ENCODE measurements around the gene WWOX. TPM values are rescaled to one million over a fixed set of nuclear protein-coding genes. Genes with fewer than 3 reads are reported as not detected.

WWOX gene
- total RNA-seq, 1 experiment from 2014 or later, result 28.3 TPM

DNA sequence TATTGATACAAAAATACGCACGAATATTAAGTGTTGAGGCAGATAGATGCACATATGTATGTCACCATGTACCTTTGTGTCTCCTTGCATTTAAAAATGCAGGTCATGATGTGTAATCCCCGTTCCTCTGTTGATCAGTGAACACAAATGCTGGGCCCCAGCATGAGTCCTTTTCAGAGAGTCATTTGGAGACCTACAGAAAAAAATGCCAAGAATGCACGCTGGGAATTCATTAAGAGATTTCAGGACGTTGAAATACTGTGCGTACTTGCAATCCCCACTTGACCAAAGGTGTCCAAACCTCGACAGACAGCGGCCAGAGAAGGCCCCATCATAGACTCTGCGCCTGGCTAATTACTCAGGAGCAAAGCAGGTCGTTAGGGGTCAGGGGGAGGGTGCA, 1005.1 kb downstream of the WWOX start:
- intact Hi-C loops (cut with micrococcal nuclease), result no loop called here
- no peak for DNase-seq
- H3K9me3 ChIP-seq (ENCODE audit: low read length), result no peaks in the 10 kb centered on the region
- H3K9ac ChIP-seq (ENCODE audit: low read length), result no peak overlapping the region
- H3K27ac ChIP-seq (ENCODE audit: low read length), result no peak overlapping the region
- no peaks in the 10 kb centered on the region for H3K27me3 ChIP-seq (ENCODE audit: low read length)
- no peak overlapping the region for H3K4me3 ChIP-seq (ENCODE audit: low read length)
- H3F3A ChIP-seq (ENCODE audit: low read length, unreplicated experiment), result no peaks in the 10 kb centered on the region
- ATAC-seq, result no peak
- no peaks in the 10 kb centered on the region for H3K36me3 ChIP-seq (ENCODE audit: low read depth, low read length)
- TF ChIP-seq EZH2 (IDR thresholded peaks at IDR 0.05; ENCODE audit: low read length, unreplicated experiment), result no peak
- TF ChIP-seq, protein P1, sequence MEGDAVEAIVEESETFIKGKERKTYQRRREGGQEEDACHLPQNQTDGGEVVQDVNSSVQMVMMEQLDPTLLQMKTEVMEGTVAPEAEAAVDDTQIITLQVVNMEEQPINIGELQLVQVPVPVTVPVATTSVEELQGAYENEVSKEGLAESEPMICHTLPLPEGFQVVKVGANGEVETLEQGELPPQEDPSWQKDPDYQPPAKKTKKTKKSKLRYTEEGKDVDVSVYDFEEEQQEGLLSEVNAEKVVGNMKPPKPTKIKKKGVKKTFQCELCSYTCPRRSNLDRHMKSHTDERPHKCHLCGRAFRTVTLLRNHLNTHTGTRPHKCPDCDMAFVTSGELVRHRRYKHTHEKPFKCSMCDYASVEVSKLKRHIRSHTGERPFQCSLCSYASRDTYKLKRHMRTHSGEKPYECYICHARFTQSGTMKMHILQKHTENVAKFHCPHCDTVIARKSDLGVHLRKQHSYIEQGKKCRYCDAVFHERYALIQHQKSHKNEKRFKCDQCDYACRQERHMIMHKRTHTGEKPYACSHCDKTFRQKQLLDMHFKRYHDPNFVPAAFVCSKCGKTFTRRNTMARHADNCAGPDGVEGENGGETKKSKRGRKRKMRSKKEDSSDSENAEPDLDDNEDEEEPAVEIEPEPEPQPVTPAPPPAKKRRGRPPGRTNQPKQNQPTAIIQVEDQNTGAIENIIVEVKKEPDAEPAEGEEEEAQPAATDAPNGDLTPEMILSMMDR (conservative IDR thresholded peaks at IDR 0.05; ENCODE audit: low read depth, low read length), result no peak
- TF ChIP-seq EZH2phosphoT487 (IDR thresholded peaks at IDR 0.05; ENCODE audit: borderline replicate concordance, low read length), result no peak
- ChIA-PET CTCF (no interaction called here), POLR2A (ENCODE audit: unreplicated experiment) (no interaction called here)
- no peaks in the 10 kb centered on the region for H3K4me1 ChIP-seq (ENCODE audit: insufficient read depth, low read length)
- no peaks in the 10 kb centered on the region for H3K9me2 ChIP-seq (replicated peaks; ENCODE audit: low read length)
- no TSS peak for BruUV-seq (replicated peaks)
- no peaks in the 10 kb centered on the region for H4K20me1 ChIP-seq (ENCODE audit: low read length)
- no peak overlapping the region for H3K4me2 ChIP-seq (ENCODE audit: low read length)
- no peak overlapping the region for H2AFZ ChIP-seq (ENCODE audit: low read length)
- no peaks in the 10 kb centered on the region for H3K79me2 ChIP-seq (ENCODE audit: low read length)

DNA sequence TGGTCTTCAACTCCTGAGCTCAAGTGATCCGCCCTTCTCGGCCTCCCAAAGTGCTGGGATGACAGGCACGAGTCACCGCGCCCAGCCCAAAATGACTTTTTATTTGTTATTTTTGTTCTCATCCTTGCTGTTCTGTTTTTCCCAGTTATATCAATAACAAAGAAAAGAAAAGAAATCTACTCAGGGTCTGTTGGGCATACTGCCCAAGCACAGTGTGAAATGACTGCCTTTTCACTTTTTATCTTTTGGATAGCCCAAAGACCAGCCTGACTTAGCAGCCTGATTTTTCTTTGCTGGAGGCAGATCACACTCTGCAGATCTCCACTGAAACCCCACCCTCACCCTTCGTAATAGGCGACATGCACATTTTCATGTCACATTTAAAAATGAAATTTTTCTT, 1007.8 kb downstream of the WWOX start:
- no peak for DNase-seq
- Histone ChIP-seq H3K27me3 (ENCODE audit: low read length) (no peaks in the 10 kb centered on the region), H3F3A (ENCODE audit: low read length, unreplicated experiment) (no peaks in the 10 kb centered on the region), H3K27ac (ENCODE audit: low read length) (no peak overlapping the region), H3K9ac (ENCODE audit: low read length) (no peak overlapping the region), H3K79me2 (ENCODE audit: low read length) (no peaks in the 10 kb centered on the region), H3K9me3 (ENCODE audit: low read length) (no peaks in the 10 kb centered on the region), H3K4me2 (ENCODE audit: low read length) (no peak overlapping the region), H3K4me1 (ENCODE audit: insufficient read depth, low read length) (no peaks in the 10 kb centered on the region), H2AFZ (ENCODE audit: low read length) (no peak overlapping the region), H3K9me2 (replicated peaks; ENCODE audit: low read length) (no peaks in the 10 kb centered on the region), H3K4me3 (ENCODE audit: low read length) (no peak overlapping the region), H3K36me3 (ENCODE audit: low read depth, low read length) (no peaks in the 10 kb centered on the region), H4K20me1 (ENCODE audit: low read length) (no peaks in the 10 kb centered on the region)
- ATAC-seq, result no peak
- no TSS peak for BruUV-seq (replicated peaks)
- POLR2A ChIA-PET (ENCODE audit: unreplicated experiment), result no interaction called here
- CTCF ChIA-PET, result no interaction called here
- no peak for TF ChIP-seq EZH2phosphoT487 (IDR thresholded peaks at IDR 0.05; ENCODE audit: borderline replicate concordance, low read length)
- TF ChIP-seq, protein P1 (conservative IDR thresholded peaks at IDR 0.05; ENCODE audit: low read depth, low read length), result no peak
- no peak for TF ChIP-seq EZH2 (IDR thresholded peaks at IDR 0.05; ENCODE audit: low read length, unreplicated experiment)
- intact Hi-C loops (cut with micrococcal nuclease), result no loop called here

DNA sequence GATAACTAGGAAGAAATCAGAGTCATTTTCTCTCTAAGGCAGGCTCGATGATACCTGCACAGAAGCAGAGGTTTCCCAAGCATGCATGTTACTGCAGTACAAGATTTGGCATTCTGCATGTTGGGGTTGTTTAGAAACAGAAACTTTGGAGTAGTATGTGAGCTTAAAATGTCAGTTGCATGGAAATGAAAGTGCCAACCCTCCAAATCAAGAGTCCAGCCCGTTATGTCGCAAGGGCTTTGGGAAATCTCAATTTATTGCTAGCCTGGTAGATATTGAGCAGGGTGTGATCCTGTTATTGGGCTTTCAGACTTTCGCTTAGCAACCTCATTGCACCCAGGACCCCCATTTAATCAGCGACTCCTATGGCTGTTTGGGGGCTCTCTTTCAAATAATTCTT, 1010.3 kb downstream of the WWOX start:
- H3K9me2 ChIP-seq (replicated peaks; ENCODE audit: low read length), result no peaks in the 10 kb centered on the region
- ATAC-seq, result no peak
- no TSS peak for BruUV-seq (replicated peaks)
- H3K9ac ChIP-seq (ENCODE audit: low read length), result no peak overlapping the region
- no peaks in the 10 kb centered on the region for H3K79me2 ChIP-seq (ENCODE audit: low read length)
- DNase-seq, result no peak
- CTCF ChIA-PET, result no interaction called here
- no peak overlapping the region for H3K4me3 ChIP-seq (ENCODE audit: low read length)
- no peaks in the 10 kb centered on the region for H3F3A ChIP-seq (ENCODE audit: low read length, unreplicated experiment)
- H3K4me2 ChIP-seq (ENCODE audit: low read length), result no peak overlapping the region
- intact Hi-C loops (cut with micrococcal nuclease), result no loop called here
- no peaks in the 10 kb centered on the region for H3K9me3 ChIP-seq (ENCODE audit: low read length)
- no peak for TF ChIP-seq EZH2 (IDR thresholded peaks at IDR 0.05; ENCODE audit: low read length, unreplicated experiment)
- TF ChIP-seq, protein P1 (conservative IDR thresholded peaks at IDR 0.05; ENCODE audit: low read depth, low read length), result no peak
- no peak for TF ChIP-seq EZH2phosphoT487 (IDR thresholded peaks at IDR 0.05; ENCODE audit: borderline replicate concordance, low read length)
- H3K4me1 ChIP-seq (ENCODE audit: insufficient read depth, low read length), result no peaks in the 10 kb centered on the region
- no peaks in the 10 kb centered on the region for H4K20me1 ChIP-seq (ENCODE audit: low read length)
- H3K36me3 ChIP-seq (ENCODE audit: low read depth, low read length), result no peaks in the 10 kb centered on the region
- no peak overlapping the region for H3K27ac ChIP-seq (ENCODE audit: low read length)
- POLR2A ChIA-PET (ENCODE audit: unreplicated experiment), result no interaction called here
- H3K27me3 ChIP-seq (ENCODE audit: low read length), result no peaks in the 10 kb centered on the region
- H2AFZ ChIP-seq (ENCODE audit: low read length), result no peak overlapping the region
